OCI-LY3 (cell line): Measurements from ENCODE around the gene AFAP1.

Source experiments
- H2AFZ ChIP-seq: fragments of 200-600, 300-600 bp; shearing (Covaris generic); 2 replicates; pipeline ENCODE4 v1.6.0; 2014; ENCODE audit warnings: antibody characterized with exemption, low read depth, low read length
- H3K27ac ChIP-seq: fragments of 200-600, 300-600 bp; sonication (generic); 2 replicates; pipeline ENCODE4 v1.5.1; 2014; ENCODE audit warnings: mild to moderate bottlenecking, low read length, moderate library complexity, mixed read lengths
- H3K27me3 ChIP-seq: fragments of 200-600, 300-600 bp; sonication (generic); 2 replicates; pipeline ENCODE4 v1.6.1; 2014; ENCODE audit warnings: low read depth, low read length, mixed read lengths
- H3K36me3 ChIP-seq: fragments of 200-600, 300-600 bp; sonication (generic); replicated peaks from 2 replicates; pipeline ENCODE3; 2014; ENCODE audit warnings: low read depth, low read length, mixed read lengths
- H3K4me1 ChIP-seq: fragments of 300-600, 200-600 bp; sonication (generic); 2 replicates; pipeline ENCODE4 v1.6.1; 2014; ENCODE audit warnings: low read length, mixed read lengths
- H3K4me2 ChIP-seq: fragments of 200-600, 300-600 bp; sonication (generic); 2 replicates; pipeline ENCODE4 v1.6.1; 2014; ENCODE audit warnings: low read length, mixed read lengths
- H3K4me3 ChIP-seq: fragments of 300-600, 200-600 bp; sonication (generic); 2 replicates; pipeline ENCODE4 v1.5.1; 2014; ENCODE audit warnings: antibody characterized with exemption, mild to moderate bottlenecking, low read length, moderate library complexity
- H3K79me2 ChIP-seq: fragments of 300-600, 200-600 bp; shearing (Covaris generic); 2 replicates; pipeline ENCODE4 v1.6.1; 2014; ENCODE audit warnings: mild to moderate bottlenecking, low read length, mixed read lengths
- H3K9ac ChIP-seq: fragments of 300-600, 200-600 bp; shearing (Covaris generic); 2 replicates; pipeline ENCODE4 v1.6.0; 2014; ENCODE audit warnings: mild to moderate bottlenecking, low read length, moderate library complexity
- H3K9me3 ChIP-seq: fragments of 200-600, 300-600 bp; shearing (Covaris generic); 2 replicates; pipeline ENCODE4 v1.6.1; 2014; ENCODE audit warnings: low read length, mixed read lengths; ENCODE audit not compliant: insufficient read depth
- H4K20me1 ChIP-seq: fragments of 200-600, 300-600 bp; sonication (generic); 2 replicates; pipeline ENCODE4 v1.6.1; 2016; ENCODE audit warnings: low read length, mixed read lengths; ENCODE audit not compliant: insufficient read depth
- EZH2phosphoT487 ChIP-seq: fragments of 200-600 bp; shearing (Covaris generic); IDR thresholded peaks from 2 replicates; pipeline ENCODE4 v1.6.1; 2018; ENCODE audit warnings: antibody characterized with exemption, mixed run types, low read depth
- TF ChIP-seq, protein P1 (sequence below): fragments of 200-600, 300-600 bp; sonication (generic); IDR thresholded peaks from 2 replicates; pipeline ENCODE4 v1.5.1; 2014; ENCODE audit warnings: antibody characterized with exemption, low read length, low read depth

The AFAP1 gene

DNA sequence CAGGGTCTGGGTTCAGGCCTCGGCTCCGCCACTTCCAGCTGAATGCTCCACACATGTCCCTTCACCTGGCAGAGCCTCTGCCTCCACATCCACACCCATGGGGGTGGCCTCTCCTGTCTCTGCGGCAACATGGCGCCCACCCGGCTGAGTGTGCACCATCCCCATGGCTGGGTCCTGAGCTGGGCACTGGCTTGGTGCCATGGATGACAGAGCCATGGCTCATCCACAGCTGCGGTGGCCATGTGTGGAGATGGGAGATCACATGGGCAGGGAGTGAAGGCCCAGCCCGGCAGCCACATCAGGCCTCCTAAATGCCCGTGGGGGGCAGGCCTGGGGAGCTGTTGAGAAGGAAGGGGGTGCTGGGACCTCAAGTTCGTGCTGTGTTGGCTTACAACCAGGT lies 213.7 kb downstream of the AFAP1 start:
- no peaks in the 10 kb centered on the region for H4K20me1 ChIP-seq
- H2AFZ ChIP-seq = no peak overlapping the region
- no peaks in the 10 kb centered on the region for H3K9me3 ChIP-seq
- no peak overlapping the region for H3K4me3 ChIP-seq
- no peaks in the 10 kb centered on the region for H3K27me3 ChIP-seq
- H3K79me2 ChIP-seq = no peaks in the 10 kb centered on the region
- TF ChIP-seq EZH2phosphoT487 = no peak
- TF ChIP-seq, protein P1, sequence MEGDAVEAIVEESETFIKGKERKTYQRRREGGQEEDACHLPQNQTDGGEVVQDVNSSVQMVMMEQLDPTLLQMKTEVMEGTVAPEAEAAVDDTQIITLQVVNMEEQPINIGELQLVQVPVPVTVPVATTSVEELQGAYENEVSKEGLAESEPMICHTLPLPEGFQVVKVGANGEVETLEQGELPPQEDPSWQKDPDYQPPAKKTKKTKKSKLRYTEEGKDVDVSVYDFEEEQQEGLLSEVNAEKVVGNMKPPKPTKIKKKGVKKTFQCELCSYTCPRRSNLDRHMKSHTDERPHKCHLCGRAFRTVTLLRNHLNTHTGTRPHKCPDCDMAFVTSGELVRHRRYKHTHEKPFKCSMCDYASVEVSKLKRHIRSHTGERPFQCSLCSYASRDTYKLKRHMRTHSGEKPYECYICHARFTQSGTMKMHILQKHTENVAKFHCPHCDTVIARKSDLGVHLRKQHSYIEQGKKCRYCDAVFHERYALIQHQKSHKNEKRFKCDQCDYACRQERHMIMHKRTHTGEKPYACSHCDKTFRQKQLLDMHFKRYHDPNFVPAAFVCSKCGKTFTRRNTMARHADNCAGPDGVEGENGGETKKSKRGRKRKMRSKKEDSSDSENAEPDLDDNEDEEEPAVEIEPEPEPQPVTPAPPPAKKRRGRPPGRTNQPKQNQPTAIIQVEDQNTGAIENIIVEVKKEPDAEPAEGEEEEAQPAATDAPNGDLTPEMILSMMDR = no peak
- H3K9ac ChIP-seq = no peak overlapping the region
- H3K27ac ChIP-seq = no peak overlapping the region
- no peaks in the 10 kb centered on the region for H3K36me3 ChIP-seq
- H3K4me2 ChIP-seq = no peak overlapping the region
- H3K4me1 ChIP-seq = no peaks in the 10 kb centered on the region

DNA sequence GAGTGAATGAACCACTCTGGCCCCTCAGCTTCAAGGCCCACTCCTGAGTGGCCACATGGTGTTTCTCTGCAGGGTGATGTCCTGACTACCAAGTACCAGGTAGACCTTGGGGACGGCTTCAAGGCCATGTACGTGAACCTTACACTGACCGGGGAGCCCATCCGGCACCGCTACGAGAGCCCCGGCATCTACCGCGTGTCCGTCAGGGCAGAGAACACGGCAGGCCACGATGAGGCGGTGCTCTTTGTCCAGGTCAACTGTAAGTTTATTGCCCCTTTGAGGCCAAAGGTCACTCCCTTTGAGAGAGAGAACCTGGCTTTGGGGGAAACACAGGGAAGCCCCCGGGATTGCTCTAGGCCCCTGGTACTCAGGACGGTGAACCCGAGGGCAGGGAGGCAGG lies 216.0 kb downstream of the AFAP1 start:
- Histone ChIP-seq H3K4me1 (no peaks in the 10 kb centered on the region), H3K4me3 (no peak overlapping the region), H3K27me3 (peaks cover 10% of the 10 kb centered on the region; the same call in 1 of the 2 replicates), H3K36me3 (no peaks in the 10 kb centered on the region), H4K20me1 (no peaks in the 10 kb centered on the region), H3K27ac (no peak overlapping the region), H3K4me2 (no peak overlapping the region), H3K79me2 (no peaks in the 10 kb centered on the region), H2AFZ (no peak overlapping the region), H3K9ac (no peak overlapping the region), H3K9me3 (no peaks in the 10 kb centered on the region)
- TF ChIP-seq EZH2phosphoT487 = no peak
- TF ChIP-seq, protein P1 = no peak

DNA sequence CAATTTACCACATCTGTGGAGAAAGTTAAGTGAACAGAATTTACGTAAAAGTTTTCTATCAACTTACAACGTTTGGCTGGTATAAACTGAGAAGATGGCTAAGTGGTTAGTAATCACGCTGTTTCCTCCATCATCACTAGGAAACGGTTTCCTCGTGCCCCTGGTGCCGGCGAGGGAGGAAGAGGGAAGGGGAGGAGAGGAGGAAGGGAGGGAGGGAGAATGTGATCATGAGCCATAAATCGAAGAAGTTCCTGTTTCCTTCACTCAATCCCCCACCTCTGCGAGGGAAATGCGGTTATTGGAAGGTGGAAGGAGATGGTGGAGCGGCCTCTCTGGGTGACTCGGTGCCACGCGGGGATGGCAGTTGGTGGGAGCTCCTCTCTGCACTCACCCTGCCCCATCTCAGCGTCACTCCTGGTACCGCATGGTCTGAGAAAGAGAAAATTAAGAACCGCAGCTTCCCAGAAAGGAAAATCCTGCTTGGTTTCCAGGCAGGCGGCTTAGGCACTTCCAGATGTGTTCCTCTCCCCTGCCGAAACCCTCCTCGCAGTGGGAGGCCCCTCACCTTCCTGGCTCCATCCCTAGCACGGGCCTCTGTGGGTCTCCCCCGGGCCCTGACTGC lies 216.8 kb downstream of the AFAP1 start:
- no peaks in the 10 kb centered on the region for H3K9me3 ChIP-seq
- H3K4me1 ChIP-seq = no peaks in the 10 kb centered on the region
- no peak overlapping the region for H3K4me3 ChIP-seq
- no peak overlapping the region for H2AFZ ChIP-seq
- no peak overlapping the region for H3K27ac ChIP-seq
- no peak for TF ChIP-seq EZH2phosphoT487
- TF ChIP-seq, protein P1 = no peak
- H3K36me3 ChIP-seq = no peaks in the 10 kb centered on the region
- no peak overlapping the region for H3K4me2 ChIP-seq
- H3K27me3 ChIP-seq = peaks cover 10% of the 10 kb centered on the region; the same call in 1 of the 2 replicates
- H3K79me2 ChIP-seq = no peaks in the 10 kb centered on the region
- H4K20me1 ChIP-seq = no peaks in the 10 kb centered on the region
- H3K9ac ChIP-seq = no peak overlapping the region

DNA sequence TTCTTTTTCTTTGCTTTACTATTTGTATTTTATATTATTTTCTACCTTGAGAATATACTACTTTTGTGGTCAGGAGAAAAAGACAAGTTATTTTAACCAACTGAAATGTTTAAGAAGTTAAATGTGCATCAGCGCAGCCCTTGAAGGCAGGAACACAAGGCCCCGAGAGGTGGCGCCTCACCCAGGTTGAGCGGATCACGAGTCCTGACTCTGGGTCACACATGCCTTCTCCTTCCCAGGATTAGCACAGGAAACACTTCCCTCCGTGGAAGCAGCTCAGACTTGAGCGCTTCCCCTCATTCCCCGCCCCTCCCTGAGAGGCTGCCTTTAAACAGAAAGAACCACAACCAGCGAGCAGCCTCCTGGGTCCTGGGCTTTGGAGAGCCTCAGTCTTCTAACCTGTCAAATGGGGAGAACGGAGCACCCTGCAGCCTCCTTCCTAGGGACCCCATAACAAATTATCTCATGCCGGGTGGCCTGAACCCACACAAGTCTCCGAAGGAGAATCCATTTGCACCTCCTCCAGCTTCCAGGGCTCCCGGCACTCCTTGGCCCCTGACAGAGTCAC lies 217.6 kb downstream of the AFAP1 start:
- peaks cover 4% of the 10 kb centered on the region for H3K4me1 ChIP-seq
- peaks cover 10% of the 10 kb centered on the region; the same call in 1 of the 2 replicates for H3K27me3 ChIP-seq
- no peak overlapping the region for H2AFZ ChIP-seq
- no peaks in the 10 kb centered on the region for H3K36me3 ChIP-seq
- no peaks in the 10 kb centered on the region for H4K20me1 ChIP-seq
- no peak overlapping the region for H3K27ac ChIP-seq
- H3K9me3 ChIP-seq = no peaks in the 10 kb centered on the region
- H3K9ac ChIP-seq = no peak overlapping the region
- TF ChIP-seq, protein P1 = no peak
- TF ChIP-seq EZH2phosphoT487 = no peak
- no peak overlapping the region for H3K4me2 ChIP-seq
- H3K79me2 ChIP-seq = no peaks in the 10 kb centered on the region
- H3K4me3 ChIP-seq = no peak overlapping the region
